B cell (primary cell): Measurements from ENCODE around the gene PDPN.

Source experiments
- CTCF ChIP-seq: fragments of 200-600 bp; IDR thresholded peaks from one replicate; pipeline ENCODE4 v1.8.0; 2022; ENCODE audit warnings: antibody characterized with exemption, mild to moderate bottlenecking
- EZH2 ChIP-seq: IDR thresholded peaks from 2 replicates; pipeline ENCODE4 v1.6.1; 2012; ENCODE audit warnings: borderline replicate concordance, low read depth, mild to moderate bottlenecking, moderate library complexity, low read length; ENCODE audit not compliant: insufficient read depth, poor library complexity, severe bottlenecking

- no peak for TF ChIP-seq CTCF
- TF ChIP-seq EZH2: no peak
Measured at GRCh38 chr1:13541435-13542215, 42.0 kb upstream of the PDPN start.
